ENCODE results near the gene ADCY3.

GRCh38 chr2:24939353-24939752 is 19.3 kb upstream of the ADCY3 start:
- no peak for TF ChIP-seq CTCF (IDR thresholded peaks at IDR 0.05; ENCODE audit: poor library complexity, severe bottlenecking)
- no peak for TF ChIP-seq TAF1 (IDR thresholded peaks at IDR 0.05; ENCODE audit: low read depth)

Data from neural cell (in vitro differentiated cells).